ENCODE data around the gene ACAN.

Gene ACAN

DNA sequence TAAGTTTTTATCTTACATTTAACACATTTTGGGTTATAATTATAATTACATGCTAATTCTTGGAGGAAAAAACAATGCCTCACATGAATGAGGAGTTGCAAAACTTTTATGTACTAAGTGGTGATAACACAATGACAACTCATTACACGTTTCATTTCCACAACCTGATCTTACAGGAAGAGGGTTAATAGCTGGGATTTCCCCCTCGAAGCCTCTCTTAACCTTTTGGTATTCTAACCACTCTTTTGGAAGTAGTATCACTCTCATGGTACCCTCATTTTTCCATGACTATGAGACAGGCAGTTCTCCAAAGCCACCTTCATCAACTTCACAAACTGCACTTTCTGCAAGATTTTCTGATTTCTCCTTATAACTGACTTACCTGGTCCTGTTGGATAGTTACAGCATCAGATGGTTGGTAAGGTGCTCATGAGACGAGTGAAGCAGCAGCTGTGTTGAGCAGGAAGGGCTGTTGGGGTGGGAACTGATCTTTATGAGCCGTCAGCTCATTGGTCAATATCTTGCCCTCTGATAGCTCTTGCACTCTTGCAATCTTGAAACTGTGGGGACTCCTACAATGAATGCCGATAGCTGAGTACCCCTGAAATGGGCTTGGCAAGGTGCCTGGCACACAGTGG, 41.6 kb downstream of the ACAN start:
- H3K4me1 Mint-ChIP-seq (ENCODE audit: low read depth) = peaks cover 4% of the 10 kb centered on the region
- no peaks in the 10 kb centered on the region for H3K27me3 Mint-ChIP-seq
- no peaks in the 10 kb centered on the region for H3K9me3 Mint-ChIP-seq (ENCODE audit: low read depth)
- H3K4me3 Mint-ChIP-seq = no peak overlapping the region
- no peak overlapping the region for H3K27ac Mint-ChIP-seq
- no peaks in the 10 kb centered on the region for H3K36me3 Mint-ChIP-seq

- Mint-ChIP-seq H3K4me3 (no peak overlapping the region), H3K9me3 (ENCODE audit: low read depth) (no peaks in the 10 kb centered on the region), H3K4me1 (ENCODE audit: low read depth) (peaks cover 4% of the 10 kb centered on the region), H3K27ac (no peak overlapping the region), H3K27me3 (no peaks in the 10 kb centered on the region), H3K36me3 (no peaks in the 10 kb centered on the region)
These were observed 42.4 kb downstream of the ACAN start for GRCh38 chr15:88845616-88846015.

GRCh38 chr15:88847144-88847543, 43.9 kb downstream of the ACAN start:
- Mint-ChIP-seq H3K27me3 (no peaks in the 10 kb centered on the region), H3K4me3 (no peak overlapping the region), H3K27ac (no peak overlapping the region), H3K9me3 (ENCODE audit: low read depth) (no peaks in the 10 kb centered on the region), H3K4me1 (ENCODE audit: low read depth) (peaks cover 4% of the 10 kb centered on the region), H3K36me3 (no peaks in the 10 kb centered on the region)

- Mint-ChIP-seq H3K27me3 (no peaks in the 10 kb centered on the region), H3K4me1 (ENCODE audit: low read depth) (peaks cover 4% of the 10 kb centered on the region), H3K36me3 (no peaks in the 10 kb centered on the region), H3K27ac (no peak overlapping the region), H3K4me3 (no peak overlapping the region), H3K9me3 (ENCODE audit: low read depth) (no peaks in the 10 kb centered on the region)
These were observed 45.0 kb downstream of the ACAN start for GRCh38 chr15:88848203-88848602.

DNA sequence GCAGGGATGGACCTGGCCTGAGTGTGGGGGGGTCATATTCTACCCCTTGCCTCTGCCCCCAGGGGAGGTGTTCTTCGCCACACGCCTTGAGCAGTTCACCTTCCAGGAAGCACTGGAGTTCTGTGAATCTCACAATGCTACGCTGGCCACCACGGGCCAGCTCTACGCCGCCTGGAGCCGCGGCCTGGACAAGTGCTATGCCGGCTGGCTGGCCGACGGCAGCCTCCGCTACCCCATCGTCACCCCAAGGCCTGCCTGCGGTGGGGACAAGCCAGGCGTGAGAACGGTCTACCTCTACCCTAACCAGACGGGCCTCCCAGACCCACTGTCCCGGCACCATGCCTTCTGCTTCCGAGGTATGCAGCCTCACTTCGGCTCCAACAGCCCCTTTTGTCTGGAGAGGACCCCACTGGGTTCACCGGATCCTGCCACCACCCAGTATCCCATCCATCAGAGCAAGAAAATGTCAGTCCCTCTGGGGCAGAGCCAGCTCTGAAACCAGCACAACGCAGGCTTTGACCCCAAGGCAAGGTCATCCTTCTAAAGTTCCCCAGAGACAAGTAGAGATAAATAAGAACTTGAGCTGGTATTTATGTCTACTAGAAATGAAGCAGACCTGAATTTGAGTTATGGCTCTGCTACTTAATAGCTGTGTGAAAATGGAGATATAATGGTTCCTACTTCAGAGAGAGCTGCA, 46.3 kb downstream of the ACAN start:
- H3K27ac Mint-ChIP-seq = no peak overlapping the region
- no peaks in the 10 kb centered on the region for H3K36me3 Mint-ChIP-seq
- H3K27me3 Mint-ChIP-seq = no peaks in the 10 kb centered on the region
- H3K4me1 Mint-ChIP-seq (ENCODE audit: low read depth) = peaks cover 4% of the 10 kb centered on the region
- H3K4me3 Mint-ChIP-seq = no peak overlapping the region
- peaks cover 1% of the 10 kb centered on the region for H3K9me3 Mint-ChIP-seq (ENCODE audit: low read depth)

DNA sequence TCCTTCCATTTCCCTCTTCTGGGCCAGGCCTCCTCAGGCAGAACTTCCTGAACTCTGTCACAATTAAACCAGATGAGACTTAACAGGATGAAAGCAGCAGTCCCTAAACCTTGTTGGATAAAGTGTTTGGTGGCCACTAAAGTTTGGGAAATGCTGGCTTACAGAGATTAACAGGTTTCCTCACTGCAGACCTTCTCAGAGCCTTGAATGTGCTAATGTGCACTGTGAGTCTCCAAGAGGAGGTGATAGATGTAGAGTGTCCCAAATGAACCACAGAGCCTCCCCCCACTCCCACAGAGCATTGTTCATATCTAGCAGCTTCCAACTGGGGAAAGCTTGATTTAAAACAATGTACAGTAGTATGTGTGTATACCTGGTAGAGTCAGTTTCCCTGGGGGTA, 49.2 kb downstream of the ACAN start:
- H3K9me3 Mint-ChIP-seq (ENCODE audit: low read depth) = peaks cover 3% of the 10 kb centered on the region
- H3K27ac Mint-ChIP-seq = no peak overlapping the region
- H3K4me1 Mint-ChIP-seq (ENCODE audit: low read depth) = no peaks in the 10 kb centered on the region
- H3K27me3 Mint-ChIP-seq = no peaks in the 10 kb centered on the region
- H3K4me3 Mint-ChIP-seq = no peak overlapping the region
- H3K36me3 Mint-ChIP-seq = no peaks in the 10 kb centered on the region

DNA sequence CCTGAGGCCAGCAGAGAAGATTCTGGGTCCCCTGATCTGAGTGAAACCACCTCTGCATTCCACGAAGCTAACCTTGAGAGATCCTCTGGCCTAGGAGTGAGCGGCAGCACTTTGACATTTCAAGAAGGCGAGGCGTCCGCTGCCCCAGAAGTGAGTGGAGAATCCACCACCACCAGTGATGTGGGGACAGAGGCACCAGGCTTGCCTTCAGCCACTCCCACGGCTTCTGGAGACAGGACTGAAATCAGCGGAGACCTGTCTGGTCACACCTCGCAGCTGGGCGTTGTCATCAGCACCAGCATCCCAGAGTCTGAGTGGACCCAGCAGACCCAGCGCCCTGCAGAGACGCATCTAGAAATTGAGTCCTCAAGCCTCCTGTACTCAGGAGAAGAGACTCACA, 55.7 kb downstream of the ACAN start:
- Mint-ChIP-seq H3K9me3 (ENCODE audit: low read depth) (peaks cover 3% of the 10 kb centered on the region), H3K36me3 (peaks cover 5% of the 10 kb centered on the region), H3K27me3 (no peaks in the 10 kb centered on the region), H3K27ac (no peak overlapping the region), H3K4me1 (ENCODE audit: low read depth) (no peaks in the 10 kb centered on the region), H3K4me3 (no peak overlapping the region)

DNA sequence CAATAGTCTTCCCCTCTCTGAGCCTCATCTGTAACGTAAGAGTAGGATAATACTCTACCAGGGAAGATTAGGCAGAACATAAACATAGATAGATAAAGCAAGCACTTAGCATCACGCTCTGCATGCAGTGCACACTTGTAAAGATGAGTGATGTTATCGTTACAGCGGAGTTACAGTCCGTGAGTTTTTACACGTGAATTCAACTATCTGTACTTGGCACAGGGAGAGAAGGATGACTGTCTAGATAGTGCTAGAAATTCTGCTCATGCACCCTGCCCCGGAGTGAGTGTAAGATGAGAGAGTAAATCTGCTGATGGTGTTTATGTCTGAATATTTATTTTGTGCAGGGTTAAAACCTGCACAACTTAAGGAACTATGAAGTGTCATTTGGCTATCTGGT, 56.3 kb downstream of the ACAN start:
- Mint-ChIP-seq H3K27ac (no peak overlapping the region), H3K4me3 (no peak overlapping the region), H3K27me3 (no peaks in the 10 kb centered on the region), H3K36me3 (peaks cover 5% of the 10 kb centered on the region), H3K9me3 (ENCODE audit: low read depth) (peaks cover 2% of the 10 kb centered on the region), H3K4me1 (ENCODE audit: low read depth) (no peaks in the 10 kb centered on the region)

GRCh38 chr15:88860212-88860611, 57.0 kb downstream of the ACAN start:
- Mint-ChIP-seq H3K4me3 (no peak overlapping the region), H3K27me3 (no peaks in the 10 kb centered on the region)

GRCh38 chr15:88863412-88863811, 60.2 kb downstream of the ACAN start:
- no peaks in the 10 kb centered on the region for H3K9me3 Mint-ChIP-seq (ENCODE audit: low read depth)
- H3K4me1 Mint-ChIP-seq (ENCODE audit: low read depth) = no peaks in the 10 kb centered on the region
- peaks cover 9% of the 10 kb centered on the region for H3K36me3 Mint-ChIP-seq
- no peaks in the 10 kb centered on the region for H3K27me3 Mint-ChIP-seq
- no peak overlapping the region for H3K4me3 Mint-ChIP-seq
- H3K27ac Mint-ChIP-seq = no peak overlapping the region

More at GRCh38 chr15:88860212-88860611, 57.0 kb downstream of the ACAN start:
- no peak overlapping the region for H3K27ac Mint-ChIP-seq
- H3K9me3 Mint-ChIP-seq (ENCODE audit: low read depth) = no peaks in the 10 kb centered on the region
- no peaks in the 10 kb centered on the region for H3K4me1 Mint-ChIP-seq (ENCODE audit: low read depth)
- peaks cover 7% of the 10 kb centered on the region for H3K36me3 Mint-ChIP-seq

- H3K27me3 Mint-ChIP-seq = no peaks in the 10 kb centered on the region
- no peaks in the 10 kb centered on the region for H3K4me1 Mint-ChIP-seq (ENCODE audit: low read depth)
- no peaks in the 10 kb centered on the region for H3K9me3 Mint-ChIP-seq (ENCODE audit: low read depth)
- H3K4me3 Mint-ChIP-seq = no peak overlapping the region
- H3K27ac Mint-ChIP-seq = no peak overlapping the region
- peaks cover 7% of the 10 kb centered on the region for H3K36me3 Mint-ChIP-seq
These were observed 61.7 kb downstream of the ACAN start for GRCh38 chr15:88864861-88865497.

DNA sequence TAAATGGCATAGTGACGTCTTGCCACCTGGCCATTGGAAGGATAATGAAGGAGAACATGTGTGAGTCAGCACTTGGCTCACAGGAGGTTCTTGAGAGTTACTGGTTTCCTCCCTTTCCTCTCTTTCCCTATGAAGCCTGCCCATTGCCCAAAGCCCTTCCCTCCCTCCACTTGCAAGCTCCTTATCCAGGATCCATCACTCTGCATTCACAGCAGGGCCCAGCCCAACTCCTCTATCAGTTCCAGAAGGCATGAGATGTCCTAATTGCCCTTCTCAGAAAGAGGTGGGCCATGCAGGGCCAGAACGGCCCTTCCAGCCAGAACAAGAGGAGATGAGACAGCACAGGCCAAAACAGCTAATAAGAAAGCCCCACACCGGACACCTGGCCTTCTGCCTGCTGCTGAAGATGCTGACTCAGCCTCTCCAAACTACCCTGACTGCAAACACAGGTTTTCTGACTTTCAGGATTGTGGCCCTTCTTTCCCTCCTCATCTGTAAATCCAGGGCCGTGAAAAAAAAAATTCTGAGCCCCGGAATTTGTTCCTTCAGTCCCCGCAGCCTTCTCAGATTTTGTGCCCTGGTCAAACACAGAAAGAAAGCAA, 62.4 kb downstream of the ACAN start:
- no peaks in the 10 kb centered on the region for H3K9me3 Mint-ChIP-seq (ENCODE audit: low read depth)

DNA sequence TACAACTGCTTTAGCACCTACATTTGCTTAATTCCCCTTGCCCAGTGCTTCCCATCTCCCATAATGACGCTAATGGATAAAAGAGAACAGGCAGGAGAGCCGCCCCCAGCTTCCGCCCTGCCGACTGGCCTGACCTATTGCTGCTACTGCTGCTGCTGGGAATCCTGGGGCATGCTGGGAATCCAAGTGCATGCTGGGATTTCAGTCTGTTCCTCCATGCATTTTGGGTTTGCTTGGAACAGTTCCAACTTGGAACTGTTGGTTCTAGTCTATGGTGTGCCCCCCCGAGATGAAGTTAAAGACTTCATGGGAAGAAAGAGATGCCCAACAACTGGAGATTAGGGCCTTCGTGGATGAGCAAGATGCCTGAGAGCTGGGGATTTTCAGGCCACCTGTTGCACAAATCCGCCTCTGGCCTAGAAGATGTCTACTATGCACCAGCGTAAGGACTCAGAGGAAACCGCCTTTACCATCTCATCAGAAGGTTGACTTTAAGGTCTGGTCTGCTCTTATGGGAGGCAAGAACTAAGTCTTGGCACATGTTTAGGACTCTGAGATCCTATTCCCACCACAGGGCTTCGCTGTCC, 63.2 kb downstream of the ACAN start:
- H3K9me3 Mint-ChIP-seq (ENCODE audit: low read depth) = no peaks in the 10 kb centered on the region
- no peak overlapping the region for H3K27ac Mint-ChIP-seq
- H3K4me1 Mint-ChIP-seq (ENCODE audit: low read depth) = no peaks in the 10 kb centered on the region
- H3K27me3 Mint-ChIP-seq = no peaks in the 10 kb centered on the region
- H3K36me3 Mint-ChIP-seq = peaks cover 7% of the 10 kb centered on the region
- no peak overlapping the region for H3K4me3 Mint-ChIP-seq

More for the DNA sequence above, 62.4 kb downstream of the ACAN start:
- Mint-ChIP-seq H3K4me1 (ENCODE audit: low read depth) (no peaks in the 10 kb centered on the region), H3K27me3 (no peaks in the 10 kb centered on the region), H3K27ac (no peak overlapping the region), H3K36me3 (peaks cover 7% of the 10 kb centered on the region), H3K4me3 (no peak overlapping the region)

GRCh38 chr15:88871313-88871712, 68.1 kb downstream of the ACAN start:
- Mint-ChIP-seq H3K36me3 (peaks cover 10% of the 10 kb centered on the region), H3K9me3 (ENCODE audit: low read depth) (no peaks in the 10 kb centered on the region), H3K27me3 (no peaks in the 10 kb centered on the region), H3K4me3 (no peak overlapping the region), H3K4me1 (ENCODE audit: low read depth) (no peaks in the 10 kb centered on the region), H3K27ac (no peak overlapping the region)

- H3K27ac Mint-ChIP-seq = no peak overlapping the region
- H3K4me1 Mint-ChIP-seq (ENCODE audit: low read depth) = no peaks in the 10 kb centered on the region
- H3K36me3 Mint-ChIP-seq = peaks cover 13% of the 10 kb centered on the region
- H3K27me3 Mint-ChIP-seq = no peaks in the 10 kb centered on the region
- no peaks in the 10 kb centered on the region for H3K9me3 Mint-ChIP-seq (ENCODE audit: low read depth)
- no peak overlapping the region for H3K4me3 Mint-ChIP-seq
These were observed 68.9 kb downstream of the ACAN start for GRCh38 chr15:88872106-88872505.

Measured in activated naive CD8-positive, alpha-beta T cell (primary cell).